Esophagus muscularis mucosa (tissue), 4 donors: Measurements from ENCODE around the gene NFASC. TPM values are rescaled to one million over a fixed set of nuclear protein-coding genes. Genes with fewer than 3 reads are reported as not detected.

Experiments
- DNase-seq: peaks from one replicate; pipeline ENCODE4 v3.0.0-alpha.2; 2017; ENCODE audit errors: extremely low spot score
- H3K27ac ChIP-seq, 4 donors: fragments of 200-600 bp; sonication (generic); replicated peaks in 1 of 4; 1 replicate in 3 of 4; 2 replicates in 1 of 4; pipeline ENCODE4 v1.5.1; 2016 to 2019; ENCODE audit warnings: mild to moderate bottlenecking in 1 of 4
- H3K27me3 ChIP-seq, 4 donors: fragments of 200-600 bp; sonication (generic); one replicate each; pipeline versions ENCODE4 v1.5.1 to v1.6.0; 2016 to 2019
- H3K36me3 ChIP-seq, 4 donors: fragments of 200-600 bp; sonication (generic); one replicate each; pipeline ENCODE4 v1.5.1; 2016 to 2019
- H3K4me1 ChIP-seq, 4 donors: fragments of 200-600 bp; sonication (generic); one replicate each; pipeline ENCODE4 v1.5.1; 2016 to 2019
- H3K4me3 ChIP-seq, 4 donors: fragments of 200-600 bp; sonication (generic); 1 replicate in 2 of 4; 2 replicates in 2 of 4; pipeline ENCODE4 v1.5.1; 2016 to 2019; ENCODE audit warnings: mild to moderate bottlenecking in 4 of 4, moderate library complexity in 1 of 4
- H3K9me3 ChIP-seq, 4 donors: fragments of 200-600 bp; sonication (generic); 1 replicate in 3 of 4; 2 replicates in 1 of 4; pipeline ENCODE4 v1.5.1; 2016 to 2019
- EP300 ChIP-seq: sonication (generic); formaldehyde crosslinking; IDR thresholded peaks from one replicate; pipeline ENCODE4 v1.6.1; 2017; ENCODE audit warnings: antibody characterized with exemption
- POLR2A ChIP-seq: fragments of 450-650 bp; IDR thresholded peaks from one replicate; pipeline ENCODE4 v1.6.1; 2017; ENCODE audit warnings: antibody characterized with exemption, moderate library complexity, mild to moderate bottlenecking, low read depth
- POLR2AphosphoS5 ChIP-seq, 2 donors: sonication (generic); formaldehyde crosslinking; IDR thresholded peaks; one replicate each; pipeline ENCODE4 v1.6.1; 2017; ENCODE audit warnings: antibody characterized with exemption in 2 of 2
- WGBS: methylation state at CpG from one replicate; pipeline ENCODE4 v1.1.5; 2018; 5-methylcytosine and 5-hydroxymethylcytosine counted together
- intact Hi-C: fragments of 100-400 bp; cut with DNase I; formaldehyde crosslinking; loops from one replicate; pipeline ENCODE4 v1.15.1; 2023
- total RNA-seq, 4 donors: library from RNA; depleted of rRNA; stranded (reverse); fragments of >200 nt; gene quantifications; one replicate each; pipeline versions ENCODE4 v1.1.0 to v1.2.1, GENCODE V29; 2016
- TF ChIP-seq, protein P1 (sequence below), 3 experiments: fragments of 200-600 bp in 2 of 3; fragments of 450-650 bp in 1 of 3; sonication (generic) in 2 of 3; IDR thresholded peaks; one replicate each; pipeline ENCODE4 v1.5.1; 2017 to 2019; ENCODE audit warnings: antibody characterized with exemption in 3 of 3, mild to moderate bottlenecking in 2 of 3, moderate library complexity in 1 of 3

Gene NFASC
- total RNA-seq, 4 donors from 2014 or later, result 31.1 to 122 (median 64.7) TPM

DNA sequence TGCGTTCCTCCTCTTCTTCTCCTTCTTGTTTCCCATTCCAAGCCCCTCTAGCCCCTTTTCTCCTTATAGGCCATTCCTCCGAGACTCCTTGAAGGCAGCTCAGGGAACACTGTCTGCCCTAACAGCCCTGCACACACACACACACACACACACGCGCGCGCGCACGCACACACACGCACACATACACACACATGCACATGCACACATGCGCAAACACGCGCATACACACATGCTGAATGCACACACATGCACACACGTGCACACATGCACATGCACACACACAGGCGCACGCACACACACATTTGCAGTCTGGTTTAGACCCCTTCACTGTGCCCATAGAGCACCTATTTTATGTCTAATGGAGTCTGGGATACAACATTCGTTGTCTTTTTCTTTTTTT, 154.6 kb downstream of the NFASC start:
- Histone ChIP-seq H3K27ac (no peak overlapping the region), H3K9me3 (no peaks in the 10 kb centered on the region), H3K27me3 (peaks cover 0 to 19% (median 0%) of the 10 kb centered on the region in 4 donors), H3K4me1 (no peaks in the 10 kb centered on the region), H3K36me3 (no peaks in the 10 kb centered on the region), H3K4me3 (no peak overlapping the region)
- no peak for TF ChIP-seq POLR2A
- TF ChIP-seq EP300, result no peak
- TF ChIP-seq POLR2AphosphoS5 (IDR thresholded peaks at IDR 0.05), result no peak
- TF ChIP-seq, protein P1, sequence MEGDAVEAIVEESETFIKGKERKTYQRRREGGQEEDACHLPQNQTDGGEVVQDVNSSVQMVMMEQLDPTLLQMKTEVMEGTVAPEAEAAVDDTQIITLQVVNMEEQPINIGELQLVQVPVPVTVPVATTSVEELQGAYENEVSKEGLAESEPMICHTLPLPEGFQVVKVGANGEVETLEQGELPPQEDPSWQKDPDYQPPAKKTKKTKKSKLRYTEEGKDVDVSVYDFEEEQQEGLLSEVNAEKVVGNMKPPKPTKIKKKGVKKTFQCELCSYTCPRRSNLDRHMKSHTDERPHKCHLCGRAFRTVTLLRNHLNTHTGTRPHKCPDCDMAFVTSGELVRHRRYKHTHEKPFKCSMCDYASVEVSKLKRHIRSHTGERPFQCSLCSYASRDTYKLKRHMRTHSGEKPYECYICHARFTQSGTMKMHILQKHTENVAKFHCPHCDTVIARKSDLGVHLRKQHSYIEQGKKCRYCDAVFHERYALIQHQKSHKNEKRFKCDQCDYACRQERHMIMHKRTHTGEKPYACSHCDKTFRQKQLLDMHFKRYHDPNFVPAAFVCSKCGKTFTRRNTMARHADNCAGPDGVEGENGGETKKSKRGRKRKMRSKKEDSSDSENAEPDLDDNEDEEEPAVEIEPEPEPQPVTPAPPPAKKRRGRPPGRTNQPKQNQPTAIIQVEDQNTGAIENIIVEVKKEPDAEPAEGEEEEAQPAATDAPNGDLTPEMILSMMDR (IDR thresholded peaks at IDR 0.05), result no peak
- 82% methylated on average over 16 of the region's 16 CpGs for WGBS
- intact Hi-C loops, result no loop called here
- DNase-seq, result no peak

DNA sequence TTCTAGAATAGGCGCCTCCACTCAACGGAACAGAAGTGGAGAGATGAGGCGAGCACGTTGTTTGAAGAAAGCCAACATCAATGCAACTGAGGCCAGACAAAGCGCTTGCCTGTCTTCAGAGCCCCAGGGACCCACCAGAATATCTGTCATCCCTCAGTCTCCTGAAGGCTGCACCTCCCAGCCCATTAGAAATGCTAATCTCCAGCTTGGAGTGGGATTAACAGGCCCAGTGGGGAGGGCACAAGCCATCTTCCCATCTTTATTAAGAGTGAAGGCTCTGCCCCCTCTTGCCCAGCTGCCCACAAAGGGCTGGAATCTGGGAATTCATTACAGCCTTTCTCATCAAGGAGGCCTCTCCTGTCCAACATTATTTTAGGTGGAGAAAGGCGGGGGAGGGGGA, 155.5 kb downstream of the NFASC start:
- H3K4me1 ChIP-seq, result no peaks in the 10 kb centered on the region
- intact Hi-C loops, result no loop called here
- TF ChIP-seq EP300, result no peak
- TF ChIP-seq, protein P1 (IDR thresholded peaks at IDR 0.05), result no peak
- no peak for TF ChIP-seq POLR2A
- TF ChIP-seq POLR2AphosphoS5 (IDR thresholded peaks at IDR 0.05), result no peak
- no peaks in the 10 kb centered on the region for H3K9me3 ChIP-seq
- WGBS, result 81% methylated on average over 6 of the region's 6 CpGs
- H3K36me3 ChIP-seq, result no peaks in the 10 kb centered on the region
- no peak for DNase-seq
- H3K27ac ChIP-seq, result no peak overlapping the region
- H3K4me3 ChIP-seq, result no peak overlapping the region
- peaks cover 0 to 24% (median 0%) of the 10 kb centered on the region in 4 donors for H3K27me3 ChIP-seq

DNA sequence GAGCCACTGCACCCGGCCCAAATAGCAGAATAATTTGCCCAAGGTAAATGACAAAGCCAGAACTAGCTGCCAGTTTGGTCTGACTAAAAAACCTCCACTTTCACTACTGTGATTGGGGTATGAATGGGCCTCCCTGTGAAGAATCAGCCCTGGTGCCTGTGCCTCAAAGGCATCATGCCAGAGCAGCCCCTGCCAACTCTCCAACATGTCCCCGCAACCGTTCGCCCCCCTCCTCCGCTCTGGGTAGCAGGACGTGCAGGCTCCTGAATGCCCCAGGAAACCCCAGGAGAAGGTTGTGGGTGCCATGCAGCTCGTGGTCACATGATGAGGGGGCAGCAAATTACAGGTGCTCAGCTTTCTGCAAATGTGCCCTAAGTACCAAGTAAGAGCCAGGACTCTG, 157.7 kb downstream of the NFASC start:
- WGBS, result 77% methylated on average over 7 of the region's 7 CpGs

DNA sequence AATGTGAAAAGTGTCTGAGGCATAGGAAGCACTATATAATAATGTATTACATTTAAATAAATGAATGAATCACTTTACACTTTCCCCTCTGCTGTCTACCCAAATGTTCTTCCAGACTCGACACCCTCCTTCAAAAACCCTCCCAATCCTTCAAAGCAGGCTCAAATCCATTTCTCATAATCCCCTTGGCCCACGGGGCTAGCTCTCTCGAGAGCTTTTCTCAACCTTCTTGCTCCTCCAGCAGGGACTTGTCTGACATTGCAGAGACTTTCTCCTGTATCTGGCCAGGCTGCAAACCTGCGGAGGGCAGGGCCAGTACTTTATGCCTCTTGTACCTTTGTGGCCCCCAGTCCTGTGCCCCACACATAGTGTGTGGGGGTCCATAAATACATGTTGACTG, 158.3 kb downstream of the NFASC start:
- peaks cover 0 to 34% (median 0%) of the 10 kb centered on the region in 4 donors for H3K27me3 ChIP-seq
- no peak overlapping the region for H3K4me3 ChIP-seq
- H3K4me1 ChIP-seq, result no peaks in the 10 kb centered on the region
- 71% methylated on average over 4 of the region's 4 CpGs for WGBS
- no peak for DNase-seq
- H3K36me3 ChIP-seq, result no peaks in the 10 kb centered on the region
- TF ChIP-seq, protein P1 (IDR thresholded peaks at IDR 0.05), result no peak
- TF ChIP-seq EP300 (no peak), POLR2AphosphoS5 (IDR thresholded peaks at IDR 0.05) (no peak), POLR2A (no peak)
- no peaks in the 10 kb centered on the region for H3K9me3 ChIP-seq
- intact Hi-C loops, result no loop called here
- no peak overlapping the region for H3K27ac ChIP-seq

More for the DNA sequence above, 157.7 kb downstream of the NFASC start:
- Histone ChIP-seq H3K27me3 (peaks cover 0 to 34% (median 0%) of the 10 kb centered on the region in 4 donors), H3K36me3 (no peaks in the 10 kb centered on the region), H3K4me3 (no peak overlapping the region), H3K27ac (no peak overlapping the region), H3K9me3 (no peaks in the 10 kb centered on the region), H3K4me1 (no peaks in the 10 kb centered on the region)
- intact Hi-C loops, result no loop called here
- DNase-seq, result no peak
- TF ChIP-seq, protein P1 (IDR thresholded peaks at IDR 0.05), result no peak
- no peak for TF ChIP-seq POLR2A
- TF ChIP-seq POLR2AphosphoS5 (IDR thresholded peaks at IDR 0.05), result no peak
- TF ChIP-seq EP300, result no peak

DNA sequence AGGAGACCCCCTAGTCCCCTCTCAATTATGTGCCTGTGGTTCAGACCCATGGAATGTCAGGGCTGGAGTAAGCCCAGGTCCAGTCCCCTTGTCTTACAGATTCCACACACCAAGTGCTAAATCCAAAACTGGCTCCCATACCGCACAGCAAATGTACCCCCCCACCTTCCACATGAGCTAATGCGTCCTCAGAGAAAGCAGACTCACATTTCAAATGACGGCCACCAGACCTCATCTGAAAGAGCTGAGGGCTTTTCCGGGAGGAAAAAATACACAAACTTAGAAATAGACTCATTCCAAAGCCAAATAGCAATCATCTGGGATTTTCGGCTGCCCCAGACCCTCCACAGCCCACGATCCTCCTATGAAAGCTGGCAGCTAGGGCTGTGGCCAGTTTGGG, 159.6 kb downstream of the NFASC start:
- Histone ChIP-seq H3K36me3 (no peaks in the 10 kb centered on the region), H3K4me1 (no peaks in the 10 kb centered on the region), H3K9me3 (no peaks in the 10 kb centered on the region), H3K27me3 (peaks cover 0 to 34% (median 0%) of the 10 kb centered on the region in 4 donors), H3K4me3 (no peak overlapping the region), H3K27ac (no peak overlapping the region)
- no peak for TF ChIP-seq POLR2A
- TF ChIP-seq, protein P1 (IDR thresholded peaks at IDR 0.05), result no peak
- TF ChIP-seq EP300, result no peak
- TF ChIP-seq POLR2AphosphoS5 (IDR thresholded peaks at IDR 0.05), result no peak
- WGBS, result 44% methylated on average over 6 of the region's 6 CpGs
- intact Hi-C loops, result no loop called here
- no peak for DNase-seq
